BJ (cell line): Measurements from ENCODE around the gene PVR. TPM values are rescaled to one million over a fixed set of nuclear protein-coding genes. Genes with fewer than 3 reads are reported as not detected.
"Not testable (repeated sequence)": the region's sequence is repeated elsewhere in the genome, so short reads cannot be mapped to it uniquely, and the experiment has no call there.

ENCODE experiments used
- CTCF ChIA-PET: fragments of 350-600 bp; formaldehyde crosslinking; extraction: SDS; loops from one replicate; lab custom pipeline; 2021; ENCODE audit warnings: antibody characterized with exemption, inconsistent platforms; lab: Yijun Ruan, JAX
- POLR2A ChIA-PET: fragments of 300-600 bp; sonication (Branson Sonifier 250); formaldehyde crosslinking; extraction: SDS; loops from one replicate; lab custom pipeline; 2021; ENCODE audit warnings: antibody characterized with exemption; lab: Charles Lee
- DNase-seq: peaks from one replicate; pipeline ENCODE4 v3.0.0-alpha.2; 2011; ENCODE audit warnings: low read depth
- H3K27me3 ChIP-seq: 2 replicates; pipeline ENCODE4 v1.6.0; 2011; ENCODE audit warnings: low read length; ENCODE audit not compliant: control insufficient read depth, insufficient read depth
- H3K36me3 ChIP-seq: 2 replicates; pipeline ENCODE4 v1.5.1; 2011; ENCODE audit warnings: low read length; ENCODE audit not compliant: control insufficient read depth, insufficient read depth
- H3K4me3 ChIP-seq: 2 replicates; pipeline ENCODE4 v1.5.1; 2011; ENCODE audit warnings: low read depth, mild to moderate bottlenecking, control low read depth, low read length
- polyA plus RNA-seq: library from polyadenylated mRNA; depleted of rRNA; stranded (reverse); fragments of >200 nt; gene quantifications from 2 replicates; pipeline ENCODE4 v1.2.3, GENCODE V29; 2011
- TF ChIP-seq, protein P1 (sequence below): IDR thresholded peaks from 2 replicates; pipeline ENCODE4 v1.5.1; 2011; ENCODE audit warnings: low read depth, mild to moderate bottlenecking, control low read depth, inconsistent platforms, low read length, moderate library complexity; ENCODE audit not compliant: insufficient read depth

PVR gene
- polyA plus RNA-seq, 1 experiment = 129 TPM

GRCh38 chr19:44628793-44629192, 14.9 kb upstream of the PVR start:
- TF ChIP-seq, protein P1, sequence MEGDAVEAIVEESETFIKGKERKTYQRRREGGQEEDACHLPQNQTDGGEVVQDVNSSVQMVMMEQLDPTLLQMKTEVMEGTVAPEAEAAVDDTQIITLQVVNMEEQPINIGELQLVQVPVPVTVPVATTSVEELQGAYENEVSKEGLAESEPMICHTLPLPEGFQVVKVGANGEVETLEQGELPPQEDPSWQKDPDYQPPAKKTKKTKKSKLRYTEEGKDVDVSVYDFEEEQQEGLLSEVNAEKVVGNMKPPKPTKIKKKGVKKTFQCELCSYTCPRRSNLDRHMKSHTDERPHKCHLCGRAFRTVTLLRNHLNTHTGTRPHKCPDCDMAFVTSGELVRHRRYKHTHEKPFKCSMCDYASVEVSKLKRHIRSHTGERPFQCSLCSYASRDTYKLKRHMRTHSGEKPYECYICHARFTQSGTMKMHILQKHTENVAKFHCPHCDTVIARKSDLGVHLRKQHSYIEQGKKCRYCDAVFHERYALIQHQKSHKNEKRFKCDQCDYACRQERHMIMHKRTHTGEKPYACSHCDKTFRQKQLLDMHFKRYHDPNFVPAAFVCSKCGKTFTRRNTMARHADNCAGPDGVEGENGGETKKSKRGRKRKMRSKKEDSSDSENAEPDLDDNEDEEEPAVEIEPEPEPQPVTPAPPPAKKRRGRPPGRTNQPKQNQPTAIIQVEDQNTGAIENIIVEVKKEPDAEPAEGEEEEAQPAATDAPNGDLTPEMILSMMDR = no peak
- DNase-seq = no peak
- ChIA-PET POLR2A (no interaction called here), CTCF (no interaction called here)
- Histone ChIP-seq H3K36me3 (peaks cover 3% of the 10 kb centered on the region; the same call in 1 of the 2 replicates), H3K4me3 (no peak overlapping the region), H3K27me3 (no peaks in the 10 kb centered on the region)

- H3K36me3 ChIP-seq, POLR2A ChIA-PET, DNase-seq, H3K4me3 ChIP-seq, H3K27me3 ChIP-seq: not testable (repeated sequence)
- CTCF ChIA-PET = interaction anchor here (1.1 to 1.5 kb wide), 3 partner anchors 25 to 61 kb away, joined by 3 read pairs; no protein-coding TSS in a partner anchor
Measured at GRCh38 chr19:44631611-44632010, 12.1 kb upstream of the PVR start.

DNA sequence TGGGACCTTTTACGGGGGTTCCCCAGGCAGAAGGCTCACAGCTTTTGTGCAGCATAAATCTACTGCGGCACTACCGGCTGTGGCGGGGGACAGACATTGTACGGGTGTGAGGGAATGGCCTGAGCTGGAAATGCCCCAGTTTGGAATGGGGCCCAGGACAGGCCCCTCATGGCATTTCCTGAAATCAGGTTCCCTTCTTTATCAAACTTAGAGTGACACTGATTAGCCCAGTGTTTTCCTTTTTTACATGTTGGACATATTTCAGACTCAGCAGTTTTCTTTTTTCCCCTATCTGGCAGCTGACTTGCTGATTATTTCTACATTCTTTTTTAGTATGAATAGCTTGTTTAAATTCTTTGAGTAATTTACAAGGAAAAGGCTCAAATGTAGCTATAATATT, 9.7 kb upstream of the PVR start:
- POLR2A ChIA-PET, H3K4me3 ChIP-seq, DNase-seq, H3K36me3 ChIP-seq, H3K27me3 ChIP-seq: not testable (repeated sequence)
- CTCF ChIA-PET = interaction anchor here (1.3 to 1.5 kb wide), 2 partner anchors 21 to 23 kb away, joined by 3 to 6 read pairs; no protein-coding TSS in a partner anchor

- ChIA-PET POLR2A (no interaction called here), CTCF (interaction anchor here (0.8 to 1.6 kb wide), 4 partner anchors 8 to 64 kb away, joined by 3 to 9 read pairs (median 4); no protein-coding TSS in a partner anchor)
- Histone ChIP-seq H3K4me3 (no peak overlapping the region), H3K36me3 (no peaks in the 10 kb centered on the region), H3K27me3 (no peaks in the 10 kb centered on the region)
- no peak for DNase-seq
- TF ChIP-seq, protein P1 = no peak
Measured at GRCh38 chr19:44634785-44635184, 8.9 kb upstream of the PVR start.

DNA sequence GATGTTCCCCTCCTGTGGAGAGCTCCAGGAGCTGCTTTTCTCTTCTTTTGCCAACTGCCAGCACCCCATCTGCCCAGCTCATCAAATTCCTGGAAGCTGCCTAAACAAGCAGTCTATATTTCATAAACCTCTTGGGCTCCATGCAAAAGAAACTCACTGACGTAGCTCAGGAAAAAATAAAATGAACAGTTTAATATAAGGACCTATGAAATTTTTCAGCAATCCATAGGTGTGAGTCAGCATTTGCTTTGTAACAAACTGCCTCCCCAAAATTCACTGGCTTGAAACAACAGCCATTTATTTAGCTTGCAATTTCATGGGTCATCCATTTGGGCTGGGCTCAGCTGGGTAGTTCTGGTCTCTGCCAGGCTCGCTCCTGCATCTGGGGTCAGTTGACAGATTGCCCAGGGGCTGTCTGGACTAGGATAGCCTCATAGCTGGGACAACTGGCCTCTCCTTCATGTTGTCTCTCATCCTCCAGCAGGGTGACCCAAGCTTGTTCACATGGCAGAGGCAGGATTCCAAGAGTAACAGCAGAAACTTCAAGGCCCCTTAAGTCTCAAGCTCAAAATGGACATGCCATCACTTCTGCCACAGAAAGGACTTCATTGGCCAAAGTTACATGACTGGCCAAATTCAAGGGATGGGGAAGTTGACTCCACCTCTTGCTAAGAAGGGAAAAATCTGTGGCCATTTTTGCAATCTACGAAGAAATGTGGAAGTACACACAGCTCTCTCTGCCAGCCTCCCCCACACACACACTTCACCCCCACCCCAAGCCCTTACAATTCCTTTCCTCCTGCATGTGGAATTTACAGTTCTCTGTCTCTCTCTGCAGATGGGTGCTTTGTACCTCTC, 7.9 kb upstream of the PVR start:
- ChIA-PET POLR2A (interaction anchor here (0.5 to 0.7 kb wide), 2 partner anchors 8 to 12 kb away, joined by 3 to 7 read pairs; partner anchors contain the start of gene PVR), CTCF (interaction anchor here (0.7 to 1.9 kb wide), 9 partner anchors 9 to 417 kb away, joined by 3 to 9 read pairs (median 4); no protein-coding TSS in a partner anchor)
- Histone ChIP-seq H3K36me3 (no peaks in the 10 kb centered on the region), H3K4me3 (no peak overlapping the region), H3K27me3 (no peaks in the 10 kb centered on the region)
- no peak for DNase-seq
- TF ChIP-seq, protein P1 = no peak
